K562 (cell line): Measurements from ENCODE around the gene HSDL1. TPM values are rescaled to one million over a fixed set of nuclear protein-coding genes. Genes with fewer than 3 reads are reported as not detected.

Experiments used
- BHLHE40 ChIP-seq: IDR thresholded peaks from 2 replicates; pipeline ENCODE4 v1.6.1; 2011; ENCODE audit warnings: low read length, improper control_type of control experiment
- CBFA2T2 ChIP-seq: fragments of 450-650 bp; conservative IDR thresholded peaks from 2 replicates; pipeline ENCODE4 v1.6.1; 2017; ENCODE audit warnings: mild to moderate bottlenecking
- E2F3 ChIP-seq: fragments of 250-450 bp; sonication (Bioruptor Pico); IDR thresholded peaks from 2 replicates; pipeline ENCODE4 v1.4.0; 2020; ENCODE audit warnings: mild to moderate bottlenecking
- EP300 ChIP-seq: IDR thresholded peaks from 2 replicates; pipeline ENCODE4 v1.6.1; 2012; ENCODE audit warnings: low read length, improper control_type of control experiment
- KDM1A ChIP-seq, 2 experiments: fragments of 450-650 bp; IDR thresholded peaks; 2 replicates each; pipeline ENCODE4 v1.6.1; 2016; ENCODE audit warnings: mild to moderate bottlenecking in 2 of 2
- MITF ChIP-seq: IDR thresholded peaks from 2 replicates; pipeline ENCODE4 v1.6.1; 2014; ENCODE audit warnings: antibody characterized with exemption
- MTA1 ChIP-seq: fragments of 450-650 bp; IDR thresholded peaks from 2 replicates; pipeline ENCODE4 v1.6.1; 2017; ENCODE audit warnings: borderline replicate concordance
- NCOR1 ChIP-seq: fragments of 450-650 bp; IDR thresholded peaks from 2 replicates; pipeline ENCODE4 v1.6.1; 2016; ENCODE audit warnings: mild to moderate bottlenecking, moderate library complexity
- NFIC ChIP-seq: fragments of 450-650 bp; IDR thresholded peaks from 2 replicates; pipeline ENCODE4 v1.6.1; 2017; ENCODE audit warnings: mild to moderate bottlenecking, inconsistent platforms
- STAT5A ChIP-seq: IDR thresholded peaks from 2 replicates; pipeline ENCODE4 v1.6.1; 2012; ENCODE audit warnings: low read length, inconsistent platforms, borderline replicate concordance
- TEAD4 ChIP-seq, 2 experiments: sonication (generic) in 1 of 2; formaldehyde crosslinking in 1 of 2; IDR thresholded peaks; 2 replicates each; pipeline versions ENCODE4 v1.6.1 to v1.8.0; 2012 to 2022; ENCODE audit warnings: borderline replicate concordance in 1 of 2, inconsistent platforms in 1 of 2, low read length in 1 of 2, mild to moderate bottlenecking in 1 of 2, missing genetic modification reagents in 1 of 2
- ZKSCAN1 ChIP-seq: fragments of 150-350 bp; IDR thresholded peaks from 2 replicates; pipeline ENCODE4 v1.6.1; 2016; ENCODE audit warnings: low read depth, low read length
- polyA plus RNA-seq, 8 experiments: library from polyadenylated mRNA; depleted of rRNA in 4 of 8; stranded (reverse) in 5 of 8; unstranded in 3 of 8; fragments of >200 nt; fragmentation: Nextera tagmentation in 2 of 8; fragmentation: Illumina TruSeq in 1 of 8; extraction: Ambion mirVana in 2 of 8; extraction: Trizol in 1 of 8; gene quantifications; 2 replicates each; pipeline versions ENCODE4 v1.2.1 to v1.2.3, GENCODE V29; 2011 to 2014; ENCODE audit warnings: inconsistent platforms in 1 of 8, missing spikeins in 1 of 8
- total RNA-seq, 7 experiments: library from RNA; depleted of rRNA in 6 of 7; stranded (reverse); fragments of >200 nt in 6 of 7; fragmentation: Illumina TruSeq in 2 of 7; extraction: Trizol in 2 of 7; gene quantifications; 2 replicates each; pipeline versions ENCODE4 v1.2.1 to v1.2.3, GENCODE V29; 2011 to 2021; ENCODE audit warnings: low replicate concordance in 1 of 7
- TF ChIP-seq, protein P1 (sequence below): sonication (generic); formaldehyde crosslinking; IDR thresholded peaks from 2 replicates; pipeline ENCODE4 v1.9.0; 2022; ENCODE audit warnings: mild to moderate bottlenecking, missing genetic modification reagents
- TF ChIP-seq, protein P2 (sequence below): IDR thresholded peaks from 2 replicates; pipeline ENCODE4 v1.6.1; 2012; ENCODE audit warnings: low read depth, low read length, improper control_type of control experiment, borderline replicate concordance
- TF ChIP-seq, protein P3 (sequence below), 2 experiments: fragments of 200-800 bp in 1 of 2; sonication (Bioruptor generic) in 1 of 2; sonication (generic) in 1 of 2; formaldehyde crosslinking in 1 of 2; IDR thresholded peaks in 1 of 2; conservative IDR thresholded peaks in 1 of 2; 2 replicates each; pipeline versions ENCODE4 v1.5.0 to v1.6.1; 2016 to 2020; ENCODE audit warnings: missing compliant biosample characterization in 1 of 2, missing genetic modification characterization in 1 of 2, missing genetic modification reagents in 1 of 2

Gene HSDL1
- total and polyA plus RNA-seq, 9 of the 15 experiments (the other 6 are each of a cell fraction or from before 2014, with no cell fraction given): 14.8 to 41.2 (median 27.7) TPM

DNA sequence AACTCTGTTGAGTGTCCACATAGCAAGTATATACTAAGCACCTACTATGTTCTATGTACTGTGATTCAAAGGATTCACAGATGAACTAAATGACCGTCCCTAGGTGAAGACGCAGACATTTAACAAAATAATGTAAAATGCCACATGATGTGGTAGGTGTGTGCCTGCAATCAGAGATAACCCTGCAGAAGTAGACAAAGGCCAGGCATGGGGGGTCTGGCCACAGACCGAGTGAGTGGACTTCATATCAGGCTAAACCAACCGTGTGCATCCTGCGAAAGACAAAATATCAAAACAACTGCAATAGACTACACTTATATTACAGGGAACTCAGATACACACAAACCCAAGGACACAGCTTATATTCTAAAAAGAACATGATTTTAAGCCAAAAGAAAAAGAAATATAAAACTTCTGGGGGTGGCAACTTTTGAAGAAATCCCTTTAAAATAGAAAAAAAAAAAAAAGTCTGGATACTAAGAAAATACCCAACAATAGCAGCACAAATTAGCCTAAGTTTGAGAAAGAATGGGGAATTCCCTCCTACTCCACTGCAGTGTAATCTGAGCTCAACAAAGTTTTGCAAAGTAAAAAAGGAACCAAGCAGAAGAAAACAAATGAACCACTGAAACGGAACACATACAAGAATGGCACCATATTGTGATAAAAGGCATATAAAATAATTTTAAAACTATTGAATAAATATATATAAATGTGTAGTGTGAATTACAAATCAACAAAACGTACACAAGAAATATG lies 12.3 kb downstream of the HSDL1 start (continued):
- TF ChIP-seq, protein P1, sequence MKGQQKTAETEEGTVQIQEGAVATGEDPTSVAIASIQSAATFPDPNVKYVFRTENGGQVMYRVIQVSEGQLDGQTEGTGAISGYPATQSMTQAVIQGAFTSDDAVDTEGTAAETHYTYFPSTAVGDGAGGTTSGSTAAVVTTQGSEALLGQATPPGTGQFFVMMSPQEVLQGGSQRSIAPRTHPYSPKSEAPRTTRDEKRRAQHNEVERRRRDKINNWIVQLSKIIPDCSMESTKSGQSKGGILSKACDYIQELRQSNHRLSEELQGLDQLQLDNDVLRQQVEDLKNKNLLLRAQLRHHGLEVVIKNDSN: no peak
- TF ChIP-seq ZKSCAN1 (peak; percentile 76; the same call in 1 of the 2 replicates), NFIC (peak; percentile 33; the same call in 1 of the 2 replicates), NCOR1 (peak; percentile 67), CBFA2T2 (peak; percentile 81), E2F3 (CRISPR knock-in tag) (no peak), TEAD4 (IDR thresholded peaks at IDR 0.05; ENCODE audit: low read length) (peak; percentile 68), TEAD4 (CRISPR knock-in tag; IDR thresholded peaks at IDR 0.05; ENCODE audit: borderline replicate concordance) (no peak), KDM1A (IDR thresholded peaks at IDR 0.05) (peak in 1 of 2 experiments; percentile 23; a peak in 1 of 4 replicates), EP300 (no peak; the same call in 1 of the 2 replicates), MITF (peak; percentile 19; the same call in 1 of the 2 replicates), MTA1 (no peak), BHLHE40 (0 out of 2 replicates have a peak, but pooled peaks have one; percentile 19), STAT5A (0 out of 2 replicates have a peak, but pooled peaks have one; percentile 21)
- TF ChIP-seq, protein P2, sequence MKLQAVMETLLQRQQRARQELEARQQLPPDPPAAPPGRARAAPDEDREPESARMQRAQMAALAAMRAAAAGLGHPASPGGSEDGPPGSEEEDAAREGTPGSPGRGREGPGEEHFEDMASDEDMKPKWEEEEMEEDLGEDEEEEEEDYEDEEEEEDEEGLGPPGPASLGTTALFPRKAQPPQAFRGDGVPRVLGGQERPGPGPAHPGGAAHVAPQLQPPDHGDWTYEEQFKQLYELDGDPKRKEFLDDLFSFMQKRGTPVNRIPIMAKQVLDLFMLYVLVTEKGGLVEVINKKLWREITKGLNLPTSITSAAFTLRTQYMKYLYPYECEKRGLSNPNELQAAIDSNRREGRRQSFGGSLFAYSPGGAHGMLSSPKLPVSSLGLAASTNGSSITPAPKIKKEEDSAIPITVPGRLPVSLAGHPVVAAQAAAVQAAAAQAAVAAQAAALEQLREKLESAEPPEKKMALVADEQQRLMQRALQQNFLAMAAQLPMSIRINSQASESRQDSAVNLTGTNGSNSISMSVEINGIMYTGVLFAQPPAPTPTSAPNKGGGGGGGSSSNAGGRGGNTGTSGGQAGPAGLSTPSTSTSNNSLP: 0 out of 2 replicates have a peak, but pooled peaks have one; percentile 16
- TF ChIP-seq, protein P3, sequence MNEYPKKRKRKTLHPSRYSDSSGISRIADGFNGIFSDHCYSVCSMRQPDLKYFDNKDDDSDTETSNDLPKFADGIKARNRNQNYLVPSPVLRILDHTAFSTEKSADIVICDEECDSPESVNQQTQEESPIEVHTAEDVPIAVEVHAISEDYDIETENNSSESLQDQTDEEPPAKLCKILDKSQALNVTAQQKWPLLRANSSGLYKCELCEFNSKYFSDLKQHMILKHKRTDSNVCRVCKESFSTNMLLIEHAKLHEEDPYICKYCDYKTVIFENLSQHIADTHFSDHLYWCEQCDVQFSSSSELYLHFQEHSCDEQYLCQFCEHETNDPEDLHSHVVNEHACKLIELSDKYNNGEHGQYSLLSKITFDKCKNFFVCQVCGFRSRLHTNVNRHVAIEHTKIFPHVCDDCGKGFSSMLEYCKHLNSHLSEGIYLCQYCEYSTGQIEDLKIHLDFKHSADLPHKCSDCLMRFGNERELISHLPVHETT (CRISPR knock-in tag; conservative IDR thresholded peaks at IDR 0.05 in 1 of 2, IDR thresholded peaks at IDR 0.05 in 1 of 2): 0 out of 4 replicates have a peak, but pooled peaks of 1 of the 2 experiments have one; percentile 34
